ENCODE measurements around the gene PRIMPOL.

Gene PRIMPOL

GRCh38 chr4:184636897-184637296 is 12.6 kb upstream of the PRIMPOL start:
- no peak overlapping the region for H2AFZ ChIP-seq (ENCODE audit: low read depth, low read length)
- DNase-seq (no peak), ATAC-seq (ENCODE audit: insufficient read depth, low read depth) (no peak)
- H3K4me2 ChIP-seq (ENCODE audit: insufficient read depth, low read length) = no peak overlapping the region
- TF ChIP-seq CTCF (IDR thresholded peaks at IDR 0.05; ENCODE audit: borderline replicate concordance, extremely low read depth, low read length, poor library complexity, severe bottlenecking) (no peak), EZH2 (IDR thresholded peaks at IDR 0.05; ENCODE audit: borderline replicate concordance, low read depth, low read length, severe bottlenecking) (no peak)
- H3K4me3 ChIP-seq (ENCODE audit: low read depth in 1 of 2, low read length in 2 of 2) = no peak overlapping the region
- H3K36me3 ChIP-seq (ENCODE audit: insufficient read depth, low read length) = peaks cover 83% of the 10 kb centered on the region
- H3K9ac ChIP-seq (ENCODE audit: low read depth, low read length) = no peak overlapping the region
- peaks cover 37% of the 10 kb centered on the region for H4K20me1 ChIP-seq (ENCODE audit: insufficient read depth, low read length)
- H3K4me1 ChIP-seq (ENCODE audit: insufficient read depth, low read length) = no peaks in the 10 kb centered on the region
- no peak overlapping the region for H3K27ac ChIP-seq (ENCODE audit: low read length)
- H3K79me2 ChIP-seq (ENCODE audit: insufficient read depth, low read length) = peaks cover 53% of the 10 kb centered on the region
- H3K27me3 ChIP-seq (ENCODE audit: insufficient read depth, low read length, poor library complexity) = no peaks in the 10 kb centered on the region
- H3K9me3 ChIP-seq (ENCODE audit: insufficient read depth, low read length, severe bottlenecking) = no peaks in the 10 kb centered on the region

GRCh38 chr4:184641022-184641421 is 8.5 kb upstream of the PRIMPOL start:
- H3K27me3 ChIP-seq (ENCODE audit: insufficient read depth, low read length, poor library complexity) = no peaks in the 10 kb centered on the region
- H3K36me3 ChIP-seq (ENCODE audit: insufficient read depth, low read length) = peaks cover 65% of the 10 kb centered on the region
- no peaks in the 10 kb centered on the region for H3K9me3 ChIP-seq (ENCODE audit: insufficient read depth, low read length, severe bottlenecking)
- DNase-seq (no peak), ATAC-seq (ENCODE audit: insufficient read depth, low read depth) (0 out of 3 replicates have a peak, but pooled peaks have one; percentile 27)
- no peak overlapping the region for H3K4me2 ChIP-seq (ENCODE audit: insufficient read depth, low read length)
- no peak overlapping the region for H2AFZ ChIP-seq (ENCODE audit: low read depth, low read length)
- TF ChIP-seq EZH2 (IDR thresholded peaks at IDR 0.05; ENCODE audit: borderline replicate concordance, low read depth, low read length, severe bottlenecking) = no peak
- no peak for TF ChIP-seq CTCF (IDR thresholded peaks at IDR 0.05; ENCODE audit: borderline replicate concordance, extremely low read depth, low read length, poor library complexity, severe bottlenecking)
- no peak overlapping the region for H3K27ac ChIP-seq (ENCODE audit: low read length)
- peaks cover 90% of the 10 kb centered on the region for H3K79me2 ChIP-seq (ENCODE audit: insufficient read depth, low read length)
- H3K9ac ChIP-seq (ENCODE audit: low read depth, low read length) = no peak overlapping the region
- H4K20me1 ChIP-seq (ENCODE audit: insufficient read depth, low read length) = peaks cover 51% of the 10 kb centered on the region
- H3K4me3 ChIP-seq (ENCODE audit: low read depth in 1 of 2, low read length in 2 of 2) = no peak overlapping the region
- H3K4me1 ChIP-seq (ENCODE audit: insufficient read depth, low read length) = peaks cover 7% of the 10 kb centered on the region; the same call in 1 of the 2 replicates

- no peak overlapping the region for H3K4me3 ChIP-seq (ENCODE audit: low read depth in 1 of 2, low read length in 2 of 2)
- no peak overlapping the region for H3K27ac ChIP-seq (ENCODE audit: low read length)
- H3K9ac ChIP-seq (ENCODE audit: low read depth, low read length) = no peak overlapping the region
- no peaks in the 10 kb centered on the region for H3K9me3 ChIP-seq (ENCODE audit: insufficient read depth, low read length, severe bottlenecking)
- peaks cover 94% of the 10 kb centered on the region for H3K79me2 ChIP-seq (ENCODE audit: insufficient read depth, low read length)
- H3K27me3 ChIP-seq (ENCODE audit: insufficient read depth, low read length, poor library complexity) = no peaks in the 10 kb centered on the region
- no peak overlapping the region for H2AFZ ChIP-seq (ENCODE audit: low read depth, low read length)
- H3K36me3 ChIP-seq (ENCODE audit: insufficient read depth, low read length) = peaks cover 65% of the 10 kb centered on the region
- H3K4me1 ChIP-seq (ENCODE audit: insufficient read depth, low read length) = peaks cover 11% of the 10 kb centered on the region; the same call in 1 of the 2 replicates
- H4K20me1 ChIP-seq (ENCODE audit: insufficient read depth, low read length) = peaks cover 54% of the 10 kb centered on the region
- DNase-seq (no peak), ATAC-seq (ENCODE audit: insufficient read depth, low read depth) (no peak)
- no peak overlapping the region for H3K4me2 ChIP-seq (ENCODE audit: insufficient read depth, low read length)
- TF ChIP-seq EZH2 (IDR thresholded peaks at IDR 0.05; ENCODE audit: borderline replicate concordance, low read depth, low read length, severe bottlenecking) = no peak
- TF ChIP-seq CTCF (IDR thresholded peaks at IDR 0.05; ENCODE audit: borderline replicate concordance, extremely low read depth, low read length, poor library complexity, severe bottlenecking) = no peak
These were observed 8.1 kb upstream of the PRIMPOL start for GRCh38 chr4:184641451-184641850.

- peaks cover 30% of the 10 kb centered on the region for H3K4me1 ChIP-seq (ENCODE audit: insufficient read depth, low read length)
These were observed 5.8 kb upstream of the PRIMPOL start for GRCh38 chr4:184643731-184644130.

More at GRCh38 chr4:184643731-184644130, 5.8 kb upstream of the PRIMPOL start:
- peaks cover 64% of the 10 kb centered on the region for H3K36me3 ChIP-seq (ENCODE audit: insufficient read depth, low read length)
- H4K20me1 ChIP-seq (ENCODE audit: insufficient read depth, low read length) = peaks cover 70% of the 10 kb centered on the region
- peaks cover 98% of the 10 kb centered on the region for H3K79me2 ChIP-seq (ENCODE audit: insufficient read depth, low read length)
- H3K4me3 ChIP-seq (ENCODE audit: low read depth in 1 of 2, low read length in 2 of 2) = no peak overlapping the region
- H3K9me3 ChIP-seq (ENCODE audit: insufficient read depth, low read length, severe bottlenecking) = no peaks in the 10 kb centered on the region
- DNase-seq = no peak
- no peak for ATAC-seq (ENCODE audit: insufficient read depth, low read depth)
- H3K27ac ChIP-seq (ENCODE audit: low read length) = 0 out of 2 replicates have a peak overlapping the region, but pooled peaks have one; percentile 13
- TF ChIP-seq CTCF (IDR thresholded peaks at IDR 0.05; ENCODE audit: borderline replicate concordance, extremely low read depth, low read length, poor library complexity, severe bottlenecking) (no peak), EZH2 (IDR thresholded peaks at IDR 0.05; ENCODE audit: borderline replicate concordance, low read depth, low read length, severe bottlenecking) (no peak)
- no peaks in the 10 kb centered on the region for H3K27me3 ChIP-seq (ENCODE audit: insufficient read depth, low read length, poor library complexity)
- no peak overlapping the region for H2AFZ ChIP-seq (ENCODE audit: low read depth, low read length)
- H3K4me2 ChIP-seq (ENCODE audit: insufficient read depth, low read length) = no peak overlapping the region
- no peak overlapping the region for H3K9ac ChIP-seq (ENCODE audit: low read depth, low read length)
